ENCODE results near the gene GNG14.
A peak's percentile ranks its signal among the peaks of the same experiment; 100 is the strongest.
"Not testable (repeated sequence)": the region's sequence is repeated elsewhere in the genome, so short reads cannot be mapped to it uniquely, and the experiment has no call there.

The GNG14 gene

DNA sequence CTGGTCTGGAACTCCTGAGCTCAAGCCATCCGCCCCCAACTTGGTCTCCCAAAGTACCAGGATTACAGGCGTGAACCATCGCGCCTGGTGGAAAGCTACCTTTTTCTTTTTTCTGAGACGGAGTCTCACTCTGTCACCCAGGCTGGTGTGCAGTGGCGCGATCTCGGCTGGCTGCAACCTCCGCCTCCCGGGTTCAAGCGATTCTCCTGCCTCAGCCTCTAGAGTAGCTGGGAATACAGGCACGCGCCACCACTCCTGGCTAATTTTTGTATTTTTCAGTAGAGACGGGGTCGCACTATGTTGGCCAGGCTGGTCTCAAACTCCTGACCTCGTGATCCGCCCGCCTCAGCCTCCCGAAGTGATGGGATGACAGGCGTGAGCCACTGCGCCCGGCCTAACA is 9.6 kb downstream of the GNG14 start:
- not testable (repeated sequence) for DNase-seq

DNA sequence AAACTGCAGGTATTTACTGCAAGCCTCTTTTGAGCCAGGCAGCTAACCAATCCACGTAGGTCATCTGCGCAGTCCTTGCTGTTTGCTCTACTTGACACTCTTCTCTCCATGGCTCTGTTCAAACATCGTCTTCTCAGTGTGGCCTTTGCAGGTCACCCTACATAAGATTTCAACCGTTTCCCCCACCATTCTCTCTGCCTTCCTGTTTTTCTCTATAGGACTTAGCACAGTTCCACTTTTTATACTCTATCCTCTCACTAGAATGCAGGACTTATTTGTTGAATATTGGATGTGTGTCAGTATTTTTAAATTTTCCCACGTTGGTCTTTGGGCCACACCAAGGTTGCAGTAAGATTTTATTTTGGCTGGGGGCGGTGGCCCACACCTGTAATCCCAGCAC is 10.3 kb downstream of the GNG14 start:
- no peak for DNase-seq

- DNase-seq, result no peak
These were observed 13.9 kb downstream of the GNG14 start for GRCh38 chr19:12701596-12702282.

DNA sequence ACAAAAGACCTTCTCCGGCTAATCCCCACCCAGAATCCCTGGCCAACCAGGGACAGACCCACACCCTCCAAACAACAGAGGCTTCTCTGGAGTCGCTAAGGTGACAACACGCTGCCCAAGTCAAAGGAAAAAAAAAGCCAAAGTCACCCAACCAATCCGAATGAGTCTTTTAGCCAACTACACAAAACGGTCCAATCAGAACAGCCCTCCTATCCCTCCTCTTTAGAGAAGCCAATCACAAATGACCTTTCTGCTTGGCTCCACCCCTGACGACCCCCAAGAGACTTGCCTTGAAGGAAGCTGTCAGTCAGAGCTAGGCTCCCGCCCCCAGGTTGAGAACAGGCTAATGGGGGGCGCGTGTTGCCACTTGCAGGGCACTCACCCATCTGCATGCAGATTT is 15.2 kb downstream of the GNG14 start:
- no peak for DNase-seq

- DNase-seq, result no peak
These were observed 17.4 kb downstream of the GNG14 start for GRCh38 chr19:12705169-12705568.

DNA sequence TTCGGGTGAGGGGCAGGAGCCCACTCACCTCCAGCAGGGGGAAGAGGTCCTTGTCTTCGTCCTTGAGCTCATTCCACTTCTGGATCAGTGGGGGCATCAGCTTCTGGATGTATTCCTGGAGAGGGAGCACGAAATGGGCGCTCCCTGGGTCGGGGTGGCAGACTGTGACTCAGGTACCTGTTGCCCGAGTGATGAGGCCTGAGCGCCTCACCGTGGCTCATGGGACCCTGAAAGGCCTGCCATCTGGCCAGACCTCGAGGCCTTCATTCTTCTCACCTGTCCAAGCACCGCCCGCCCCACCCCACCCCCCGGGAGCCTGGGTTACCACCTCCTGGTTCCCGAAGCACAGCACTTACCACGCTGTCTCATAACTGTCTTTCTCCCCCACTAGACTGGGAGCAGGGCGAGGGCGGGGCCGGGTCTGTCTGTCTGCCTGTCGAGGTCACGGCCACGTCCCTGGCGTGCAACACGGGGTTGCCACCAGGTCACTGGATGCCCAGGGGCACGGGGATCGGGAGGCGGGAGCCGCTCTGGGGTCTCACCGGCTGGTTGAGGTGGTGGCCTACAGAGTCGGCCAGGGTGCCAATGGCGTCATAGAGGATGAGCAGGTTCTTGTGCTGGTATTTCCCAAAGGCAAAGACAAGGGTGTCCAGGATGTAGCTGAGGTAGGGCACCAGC is 18.0 kb downstream of the GNG14 start:
- no peak for DNase-seq

DNA sequence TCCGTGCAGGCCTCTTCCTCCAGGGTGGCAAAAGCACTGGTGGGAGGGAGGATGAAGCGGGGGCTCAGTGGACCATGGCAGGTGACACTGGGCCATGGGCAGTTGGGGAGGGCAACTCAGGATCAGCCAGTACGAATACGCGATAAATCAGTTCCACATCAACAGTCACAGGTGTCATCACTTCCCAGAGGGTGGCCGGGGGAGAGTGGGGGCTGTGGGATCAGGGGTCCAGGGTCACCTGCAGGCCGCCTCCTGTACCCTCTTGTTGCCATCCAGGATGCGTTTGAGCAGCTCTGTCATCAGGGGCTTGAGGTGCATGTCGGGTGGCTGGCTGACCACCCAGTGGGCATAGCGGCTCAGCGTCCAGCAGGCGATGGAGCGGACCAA is 18.5 kb downstream of the GNG14 start:
- no peak for DNase-seq

DNA sequence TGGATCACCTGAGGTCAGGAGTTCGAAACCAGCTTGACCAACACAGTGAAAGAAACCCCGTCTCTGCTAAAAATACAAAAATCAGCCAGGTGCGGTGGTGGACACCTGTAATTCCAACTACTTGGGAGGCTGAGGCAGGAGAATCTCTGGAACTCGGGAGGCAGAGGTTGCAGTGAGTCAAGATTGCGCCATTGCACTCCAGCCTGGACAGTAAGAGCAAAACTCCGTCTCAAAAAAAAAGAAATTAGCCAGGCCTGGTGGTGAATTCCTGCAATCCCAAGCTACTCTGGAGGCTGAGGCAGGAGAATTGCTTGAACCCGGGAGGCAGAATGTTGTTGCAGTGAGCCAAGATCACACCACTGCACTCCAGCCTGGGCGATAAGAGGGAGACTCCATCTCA is 20.8 kb downstream of the GNG14 start:
- DNase-seq, result no peak

DNA sequence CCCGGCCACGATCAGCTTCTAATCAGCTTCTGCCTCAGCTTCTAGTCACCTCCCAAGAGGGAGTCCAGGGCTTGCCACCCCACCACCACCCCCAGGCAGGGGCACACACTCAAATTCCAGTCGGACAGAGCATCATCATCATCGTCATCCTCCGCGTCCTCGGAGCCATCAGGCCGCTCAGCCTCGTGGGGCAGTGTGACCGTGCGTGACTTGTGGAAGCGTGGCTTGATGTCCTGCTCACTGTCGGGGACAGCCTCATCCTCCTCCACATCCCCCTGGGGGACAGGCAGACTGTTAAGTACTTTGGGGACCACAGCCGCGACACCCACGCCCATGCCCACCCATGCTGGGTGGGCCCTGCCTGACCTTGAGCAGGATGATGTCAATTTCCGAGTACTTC is 23.4 kb downstream of the GNG14 start:
- no peak for DNase-seq

GRCh38 chr19:12712077-12712476 is 24.3 kb downstream of the GNG14 start:
- not testable (repeated sequence) for DNase-seq

DNA sequence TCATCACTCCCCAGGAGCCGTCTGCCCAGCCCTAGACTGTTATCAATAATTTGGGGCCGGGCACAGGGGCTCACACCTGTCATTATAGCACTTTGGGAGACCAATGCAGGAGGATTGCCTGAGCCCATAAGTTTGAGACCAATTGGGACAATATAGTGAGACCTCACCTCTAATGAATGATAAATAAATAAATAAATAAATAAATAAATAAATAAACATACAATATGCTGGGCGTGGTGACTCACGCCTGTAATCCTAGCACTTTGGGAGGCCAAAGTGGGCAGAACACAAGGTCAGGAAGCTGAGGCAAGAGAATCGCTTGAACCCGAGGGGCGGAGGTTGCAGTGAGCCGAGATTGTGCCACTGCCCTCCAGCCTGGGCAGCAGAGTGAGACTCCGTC is 25.5 kb downstream of the GNG14 start:
- not testable (repeated sequence) for DNase-seq

DNA sequence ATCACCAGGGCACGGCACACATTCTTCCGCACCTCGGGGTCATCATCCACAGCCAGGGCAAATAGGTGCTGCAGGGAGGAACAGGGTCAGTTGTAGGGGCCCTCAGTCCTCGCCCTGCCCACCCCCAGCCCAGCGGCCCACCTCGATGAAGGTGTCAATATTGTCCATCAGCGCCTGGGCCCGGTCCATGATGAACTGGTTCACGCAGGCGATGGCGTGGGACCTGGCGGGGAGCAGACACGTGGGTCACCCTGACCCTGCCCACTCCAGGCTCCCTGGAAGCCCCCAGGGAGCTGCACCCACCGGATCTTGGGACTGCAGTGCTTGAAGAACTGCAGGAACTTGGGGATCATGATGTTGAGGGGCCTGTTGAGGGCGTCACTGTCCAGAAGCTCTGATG is 27.3 kb downstream of the GNG14 start:
- no peak for DNase-seq

GRCh38 chr19:12715929-12716328 is 28.1 kb downstream of the GNG14 start:
- no peak for DNase-seq

- DNase-seq, result no peak
These were observed 32.5 kb downstream of the GNG14 start for GRCh38 chr19:12720296-12720695.

DNA sequence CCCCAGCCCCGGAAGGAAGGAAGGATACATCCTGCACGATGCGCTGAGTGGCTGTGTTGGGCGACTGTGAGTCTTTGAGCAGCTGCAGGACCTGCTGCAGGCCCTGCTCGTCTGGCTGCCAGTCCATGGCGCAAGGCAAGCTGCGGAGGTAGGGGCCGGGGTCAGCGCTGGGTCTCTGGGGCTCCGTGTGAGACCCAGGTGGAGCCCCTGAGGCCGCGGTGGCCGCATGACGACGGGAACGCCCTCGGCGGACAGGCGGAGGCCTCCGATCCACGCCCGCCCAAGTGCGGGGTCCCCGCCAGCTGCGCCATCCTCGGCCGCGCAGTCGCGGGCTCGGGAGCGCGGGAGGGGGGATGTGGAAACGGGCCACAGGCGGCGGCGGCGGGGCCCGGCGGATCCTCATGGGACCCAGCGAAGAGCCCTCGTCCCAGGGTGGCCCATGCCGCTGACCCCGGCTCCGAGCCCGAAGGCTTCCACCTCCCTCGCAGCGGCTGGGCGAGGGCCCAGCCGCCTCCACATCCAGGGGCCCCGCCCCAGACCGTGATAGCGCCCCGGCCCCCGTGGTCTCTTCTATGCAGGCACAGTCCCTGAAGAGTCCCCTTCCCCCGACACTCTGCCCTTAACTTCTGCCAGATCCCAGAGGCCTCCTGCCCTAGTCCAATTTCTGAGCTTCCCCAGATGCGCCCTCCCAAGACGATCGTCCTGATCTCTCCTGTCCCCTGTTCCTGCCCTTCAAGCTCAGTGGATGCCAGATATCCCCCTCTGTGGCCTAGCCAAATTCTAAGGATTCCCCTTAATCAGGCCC is 33.3 kb downstream of the GNG14 start:
- DNase-seq, result no peak

DNA sequence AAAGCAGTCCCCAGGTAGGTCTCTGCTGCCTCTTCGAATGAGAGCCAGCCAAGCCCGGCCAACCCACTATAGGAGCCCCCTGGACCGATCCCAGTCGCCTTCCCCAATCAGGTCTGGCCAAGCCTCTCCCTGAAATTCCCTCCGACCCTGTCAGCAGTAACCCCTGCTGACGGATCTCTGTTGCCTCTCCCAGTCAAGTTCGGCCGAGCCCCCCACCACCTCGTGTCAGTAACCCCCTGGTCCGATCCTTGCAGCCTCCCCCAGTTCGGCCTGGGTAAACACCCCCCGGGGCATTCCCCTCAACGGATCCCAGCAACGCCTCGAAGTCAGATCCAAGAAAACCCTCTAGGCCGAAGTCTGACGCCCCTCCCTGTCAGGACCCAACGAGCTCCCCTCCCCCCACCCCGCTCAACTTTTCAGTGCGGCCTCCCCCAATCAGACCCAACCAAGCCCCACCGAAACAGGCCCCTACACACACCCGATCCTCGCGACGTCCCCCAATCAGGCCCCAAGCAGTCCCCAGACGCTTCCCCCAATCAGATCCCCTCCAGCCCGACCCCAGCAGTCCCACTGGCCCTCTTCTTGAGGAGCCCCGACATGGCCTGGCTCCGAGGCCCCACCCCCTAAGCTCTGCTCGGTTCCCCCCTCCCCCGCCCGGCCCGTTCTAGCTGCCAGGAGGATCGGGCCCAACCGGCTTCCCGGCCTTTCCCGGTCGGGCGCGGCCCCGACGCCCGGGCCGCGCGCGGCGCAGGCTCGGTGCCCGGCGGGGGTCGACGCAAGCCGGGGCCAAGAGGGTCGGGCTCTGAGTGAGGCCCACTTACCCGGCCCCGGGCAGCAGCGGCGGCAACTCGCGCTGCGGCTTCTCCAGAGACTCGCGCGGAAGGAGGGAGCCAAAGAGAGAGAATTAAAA is 34.1 kb downstream of the GNG14 start:
- DNase-seq, result peak; percentile 30

GRCh38 chr19:12722566-12723380 is 35.0 kb downstream of the GNG14 start:
- peak; percentile 98 for DNase-seq

GRCh38 chr19:12723381-12723640 is 35.5 kb downstream of the GNG14 start:
- no peak for DNase-seq

GRCh38 chr19:12723641-12724426 is 36.0 kb downstream of the GNG14 start, which contains the start of gene TNPO2:
TNPO2 (minus strand) TSS chr19:12723932; CDS start chr19:12720977, 2,955 bp downstream.
- DNase-seq, result peak; percentile 55

GRCh38 chr19:12725612-12726011 is 37.8 kb downstream of the GNG14 start:
- not testable (repeated sequence) for DNase-seq

- DNase-seq, result no peak
These were observed 39.2 kb downstream of the GNG14 start for GRCh38 chr19:12726988-12727316.
